GM23338 (cell line): ENCODE results near the gene CADPS2. TPM values are rescaled to one million over a fixed set of nuclear protein-coding genes. Genes with fewer than 3 reads are reported as not detected.

ENCODE experiments used
- polyA plus RNA-seq: library from polyadenylated mRNA; unstranded; fragments of >200 nt; fragmentation: Nextera tagmentation; extraction: Ambion mirVana; gene quantifications from 2 replicates; pipeline ENCODE4 v1.2.1, GENCODE V29; 2016
- small RNA-seq: library from RNA; depleted of rRNA; stranded (forward); fragments of <200 nt; gene quantifications from one replicate; pipeline ENCODE3, GENCODE V24; 2014; ENCODE audit warnings: low replicate concordance
- total RNA-seq: library from RNA; depleted of rRNA; stranded (reverse); fragments of >200 nt; shearing (Covaris generic); gene quantifications from 2 replicates; pipeline ENCODE4 v1.2.3, GENCODE V29; 2014; rRNA removed

The CADPS2 gene
- total and polyA plus RNA-seq, 2 experiments from 2014 or later, result 16.3 to 36.9 TPM

Small RNA genes lying within 50 kb of the gene (small RNA-seq; reads per million reads assigned to genes)
- not detected for gene AC006463.1

Other genes starting within 250 kb of the CADPS2 start
- 1.1 and 2.0 TPM in 2 replicates for gene RNF133, start 187.3 kb downstream of the CADPS2 start, total RNA-seq
- not detected in 2 replicates for gene RNF133, start 187.3 kb downstream of the CADPS2 start, polyA plus RNA-seq
- gene RNF148, start 183.5 kb downstream of the CADPS2 start, total RNA-seq, result 0.23 and 2.2 TPM in 2 replicates
- not detected in 2 replicates for gene RNF148, start 183.5 kb downstream of the CADPS2 start, polyA plus RNA-seq
- gene TAS2R16, start 109.2 kb upstream of the CADPS2 start, total RNA-seq, result not detected in 2 replicates
- gene TAS2R16, start 109.2 kb upstream of the CADPS2 start, polyA plus RNA-seq, result not detected in 2 replicates